Pancreas (tissue), 10 donors: Measurements from ENCODE around the gene BTBD9. TPM values are rescaled to one million over a fixed set of nuclear protein-coding genes. Genes with fewer than 3 reads are reported as not detected.

ENCODE experiments used
- ATAC-seq, 4 donors: fragments of 200-7000 bp; cut with Tn5 transposase; one replicate each; pipeline versions ENCODE4 v1.8.0 to v1.9.1; 2020; ENCODE audit warnings: mild to moderate bottlenecking in 4 of 4, moderate library complexity in 4 of 4
- DNase-seq, 6 donors: peaks; one replicate each; pipeline ENCODE4 v3.0.0-alpha.2; 2020
- FAIRE-seq: peaks from 2 replicates; lab custom pipeline; 2012; peaks lifted over from hg19 to GRCh38; lab: Jason Lieb, UNC
- H3K27ac ChIP-seq, 4 donors: fragments of 200-600 bp; sonication (generic); 1 replicate in 3 of 4; 2 replicates in 1 of 4; pipeline versions ENCODE4 v1.5.0 to v1.8.0; 2020
- H3K27me3 ChIP-seq, 4 donors: fragments of 200-600 bp; one replicate each; pipeline ENCODE4 v1.8.0; 2021
- H3K36me3 ChIP-seq, 3 donors: fragments of 200-600 bp; sonication (generic) in 1 of 3; one replicate each; pipeline versions ENCODE4 v1.5.0 to v1.8.0; 2020 to 2021
- H3K4me1 ChIP-seq, 3 donors: fragments of 200-600 bp; one replicate each; pipeline ENCODE4 v1.8.0; 2021
- H3K4me3 ChIP-seq, 4 donors: fragments of 200-600 bp; sonication (generic) in 2 of 4; one replicate each; pipeline versions ENCODE4 v1.5.0 to v1.8.0; 2020 to 2021
- H3K9me3 ChIP-seq, 4 donors: fragments of 200-600 bp; one replicate each; pipeline ENCODE4 v1.8.0; 2021
- WGBS, 2 donors: extraction: QIAGEN DNeasy Blood & Tissue Kit; methylation state at CpG; one replicate each; pipeline ENCODE4 v1.1.7; 2013; 5-methylcytosine and 5-hydroxymethylcytosine counted together
- intact Hi-C, 3 donors: fragments of 100-400 bp; cut with DNase I; formaldehyde crosslinking; loops; one replicate each; pipeline versions ENCODE4 v1.11.1 to v1.14.2; 2022
- polyA plus RNA-seq, 2 donors: library from polyadenylated mRNA; stranded (reverse); fragments of 200-250 nt; gene quantifications; one replicate each; pipeline ENCODE4 v1.2.3, GENCODE V29; 2013
- total RNA-seq, 6 donors: library from RNA; stranded (reverse); fragmentation: NEBNext Ultra II Directional in 4 of 6; extraction: Animal tissue kit (Norgen Biotek cat#: 25700) in 4 of 6; gene quantifications; one replicate each; pipeline versions ENCODE4 v1.2.1 to v1.2.4, GENCODE V29; 2021 to 2023
- TF ChIP-seq, protein P1 (sequence below), 4 donors: fragments of 200-600 bp; sonication (generic) in 3 of 4; IDR thresholded peaks; one replicate each; pipeline versions ENCODE4 v1.5.0 to v1.8.0; 2021; ENCODE audit warnings: antibody characterized with exemption in 4 of 4
- donor health status: healthy with polysubstance abuse.
- donor health status: DM: no; HTN: no; CAD: no; lungs with moderate emphysema.
- donor health status: DM: no; HTN: no; CAD: no.
- donor health status: control.
- donor health status: control.
- donor health status: Bipolar disorder and iron deficiency.
- donor health status: DM: yes; HTN: yes; CAD: no.
- donor health status: DM: no; HTN: no; CAD: no.
- donor health status: DM: no; HTN: no; CAD: no.
- donor health status: DM: yes; HTN: yes; CAD: no.

The BTBD9 gene
- total and polyA plus RNA-seq, 8 donors, result 2.2 to 11.0 (median 7.1) TPM

DNA sequence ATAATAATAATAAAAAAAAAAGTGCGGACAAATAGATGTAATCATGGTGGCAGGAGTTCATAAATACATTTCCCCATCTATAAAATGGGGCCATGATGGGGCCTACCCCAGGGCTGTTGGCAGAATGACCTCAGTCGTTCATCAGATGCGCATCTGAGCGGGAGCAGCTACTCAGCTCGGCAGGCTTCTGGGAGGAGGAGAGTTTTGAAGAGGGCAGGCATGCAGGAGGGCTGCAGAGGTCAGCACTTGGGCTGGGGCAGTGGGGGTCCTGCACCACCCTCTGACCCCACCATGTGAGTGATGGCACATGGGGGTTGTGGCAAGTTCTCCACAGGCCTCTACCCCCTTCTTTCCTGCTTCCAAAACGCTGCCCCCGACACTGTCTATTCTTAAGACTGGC is 446.7 kb downstream of the BTBD9 start:
- Histone ChIP-seq H3K9me3 (no peaks in the 10 kb centered on the region), H3K27ac (no peak overlapping the region), H3K4me3 (no peak overlapping the region), H3K4me1 (no peaks in the 10 kb centered on the region), H3K27me3 (no peaks in the 10 kb centered on the region), H3K36me3 (no peaks in the 10 kb centered on the region)
- no peak for FAIRE-seq
- WGBS, 2 donors, result 96 to 99% methylated on average over 7 of the region's 7 CpGs
- ATAC-seq, result no peak
- no peak for DNase-seq
- TF ChIP-seq, protein P1, sequence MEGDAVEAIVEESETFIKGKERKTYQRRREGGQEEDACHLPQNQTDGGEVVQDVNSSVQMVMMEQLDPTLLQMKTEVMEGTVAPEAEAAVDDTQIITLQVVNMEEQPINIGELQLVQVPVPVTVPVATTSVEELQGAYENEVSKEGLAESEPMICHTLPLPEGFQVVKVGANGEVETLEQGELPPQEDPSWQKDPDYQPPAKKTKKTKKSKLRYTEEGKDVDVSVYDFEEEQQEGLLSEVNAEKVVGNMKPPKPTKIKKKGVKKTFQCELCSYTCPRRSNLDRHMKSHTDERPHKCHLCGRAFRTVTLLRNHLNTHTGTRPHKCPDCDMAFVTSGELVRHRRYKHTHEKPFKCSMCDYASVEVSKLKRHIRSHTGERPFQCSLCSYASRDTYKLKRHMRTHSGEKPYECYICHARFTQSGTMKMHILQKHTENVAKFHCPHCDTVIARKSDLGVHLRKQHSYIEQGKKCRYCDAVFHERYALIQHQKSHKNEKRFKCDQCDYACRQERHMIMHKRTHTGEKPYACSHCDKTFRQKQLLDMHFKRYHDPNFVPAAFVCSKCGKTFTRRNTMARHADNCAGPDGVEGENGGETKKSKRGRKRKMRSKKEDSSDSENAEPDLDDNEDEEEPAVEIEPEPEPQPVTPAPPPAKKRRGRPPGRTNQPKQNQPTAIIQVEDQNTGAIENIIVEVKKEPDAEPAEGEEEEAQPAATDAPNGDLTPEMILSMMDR (IDR thresholded peaks at IDR 0.05), result no peak
- intact Hi-C loops, result no loop called here

DNA sequence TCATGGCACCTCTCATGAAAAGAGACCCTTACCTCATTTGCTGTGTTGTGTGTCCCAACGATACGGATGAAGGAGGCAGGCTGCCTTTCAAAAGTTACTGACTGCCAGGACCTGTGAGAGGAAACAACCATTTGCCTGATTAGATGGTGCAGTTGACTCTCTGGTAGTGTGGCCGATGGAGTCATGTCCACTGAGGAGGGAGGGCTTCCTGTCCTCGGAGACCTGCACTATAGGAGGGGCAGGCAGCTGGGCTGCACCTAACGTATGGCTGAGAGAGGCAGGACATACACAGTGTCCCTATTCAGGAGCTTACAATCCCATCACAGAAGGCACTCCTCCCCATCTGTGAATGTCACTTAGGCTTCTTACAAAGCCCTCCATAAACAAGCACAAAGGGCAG is 447.2 kb downstream of the BTBD9 start:
- H3K9me3 ChIP-seq, result no peaks in the 10 kb centered on the region
- no peaks in the 10 kb centered on the region for H3K4me1 ChIP-seq
- TF ChIP-seq, protein P1 (IDR thresholded peaks at IDR 0.05), result no peak
- H3K27ac ChIP-seq, result no peak overlapping the region
- ATAC-seq (no peak), FAIRE-seq (no peak), DNase-seq (no peak)
- H3K36me3 ChIP-seq, result no peaks in the 10 kb centered on the region
- intact Hi-C loops, result no loop called here
- WGBS, 2 donors, result 79 to 86% methylated on average over 5 of the region's 5 CpGs
- H3K4me3 ChIP-seq, result no peak overlapping the region
- H3K27me3 ChIP-seq, result no peaks in the 10 kb centered on the region

GRCh38 chr6:38192011-38192410 is 447.7 kb downstream of the BTBD9 start:
- no peaks in the 10 kb centered on the region for H3K27me3 ChIP-seq
- H3K4me3 ChIP-seq, result no peak overlapping the region
- FAIRE-seq, result no peak
- TF ChIP-seq, protein P1 (IDR thresholded peaks at IDR 0.05), result no peak
- no peaks in the 10 kb centered on the region for H3K9me3 ChIP-seq
- H3K4me1 ChIP-seq, result no peaks in the 10 kb centered on the region
- no peak for DNase-seq
- intact Hi-C loops, result no loop called here
- ATAC-seq, result no peak
- 84 to 95% methylated on average over 9 of the region's 9 CpGs for WGBS, 2 donors
- H3K36me3 ChIP-seq, result no peaks in the 10 kb centered on the region
- H3K27ac ChIP-seq, result no peak overlapping the region

- intact Hi-C loops, result no loop called here
- no peak for FAIRE-seq
Observed at GRCh38 chr6:38191418-38191817, 448.3 kb downstream of the BTBD9 start.

GRCh38 chr6:38188677-38189335 is 450.9 kb downstream of the BTBD9 start:
- Histone ChIP-seq H3K4me1 (no peaks in the 10 kb centered on the region), H3K4me3 (no peak overlapping the region), H3K27ac (no peak overlapping the region), H3K36me3 (no peaks in the 10 kb centered on the region), H3K27me3 (no peaks in the 10 kb centered on the region), H3K9me3 (no peaks in the 10 kb centered on the region)
- TF ChIP-seq, protein P1 (IDR thresholded peaks at IDR 0.05), result no peak
- ATAC-seq (no peak), FAIRE-seq (no peak), DNase-seq (no peak)
- intact Hi-C loops, result no loop called here
- 93 to 96% methylated on average over 14 of the region's 14 CpGs for WGBS, 2 donors

More at GRCh38 chr6:38191418-38191817, 448.3 kb downstream of the BTBD9 start:
- H3K36me3 ChIP-seq, result no peaks in the 10 kb centered on the region
- H3K9me3 ChIP-seq, result no peaks in the 10 kb centered on the region
- H3K27ac ChIP-seq, result no peak overlapping the region
- ATAC-seq (no peak), DNase-seq (no peak)
- no peaks in the 10 kb centered on the region for H3K4me1 ChIP-seq
- no peak overlapping the region for H3K4me3 ChIP-seq
- TF ChIP-seq, protein P1 (IDR thresholded peaks at IDR 0.05), result no peak
- WGBS, 2 donors, result 90 to 91% methylated on average over 9 of the region's 9 CpGs
- no peaks in the 10 kb centered on the region for H3K27me3 ChIP-seq
